HepG2 (cell line): ENCODE measurements around the gene SPAG9. TPM values are rescaled to one million over a fixed set of nuclear protein-coding genes. Genes with fewer than 3 reads are reported as not detected.
A peak's percentile ranks its signal among the peaks of the same experiment; 100 is the strongest.

Experiments used
- ATF6 ChIP-seq: sonication (generic); formaldehyde crosslinking; conservative IDR thresholded peaks from 2 replicates; pipeline ENCODE4 v1.4.0; 2020; ENCODE audit warnings: missing genetic modification reagents
- E2F2 ChIP-seq: sonication (generic); formaldehyde crosslinking; IDR thresholded peaks from 2 replicates; pipeline ENCODE4 v1.4.0; 2020; ENCODE audit warnings: missing genetic modification reagents, borderline replicate concordance
- EED ChIP-seq: sonication (generic); formaldehyde crosslinking; IDR thresholded peaks from 2 replicates; pipeline ENCODE4 v1.5.0; 2020; ENCODE audit warnings: mild to moderate bottlenecking, missing genetic modification reagents
- ELF3 ChIP-seq: IDR thresholded peaks from 2 replicates; pipeline ENCODE4 v1.6.1; 2016; ENCODE audit warnings: missing genetic modification reagents, missing compliant biosample characterization
- HMGXB4 ChIP-seq, 2 experiments: sonication (generic) in 1 of 2; formaldehyde crosslinking in 1 of 2; IDR thresholded peaks; 2 replicates each; pipeline versions ENCODE4 v1.4.0 to v1.6.1; 2018 to 2020; ENCODE audit warnings: missing genetic modification reagents in 2 of 2, borderline replicate concordance in 1 of 2, low read depth in 1 of 2, mild to moderate bottlenecking in 1 of 2, missing biosample characterization in 1 of 2
- JUN ChIP-seq: sonication (generic); formaldehyde crosslinking; IDR thresholded peaks from 2 replicates; pipeline ENCODE4 v1.4.0; 2020; ENCODE audit warnings: mild to moderate bottlenecking, missing genetic modification reagents
- NFKB2 ChIP-seq: sonication (generic); formaldehyde crosslinking; IDR thresholded peaks from 2 replicates; pipeline ENCODE4 v1.4.0; 2020; ENCODE audit warnings: missing genetic modification reagents, borderline replicate concordance
- NRL ChIP-seq: sonication (generic); formaldehyde crosslinking; IDR thresholded peaks from 2 replicates; pipeline ENCODE4 v1.5.0; 2020; ENCODE audit warnings: missing genetic modification reagents, mild to moderate bottlenecking, moderate library complexity, borderline replicate concordance
- PLRG1 ChIP-seq: fragments of 450-650 bp; conservative IDR thresholded peaks from 2 replicates; pipeline ENCODE4 v1.6.1; 2016
- POLR2AphosphoS2 ChIP-seq: IDR thresholded peaks from 2 replicates; pipeline ENCODE4 v1.6.1; 2011; ENCODE audit warnings: low read depth, low read length, improper control_type of control experiment
- SOX6 ChIP-seq, 2 experiments: fragments of 450-650 bp in 1 of 2; sonication (generic) in 1 of 2; formaldehyde crosslinking in 1 of 2; IDR thresholded peaks; 2 replicates each; pipeline versions ENCODE4 v1.4.0 to v1.6.1; 2017 to 2020; ENCODE audit warnings: antibody characterized with exemption in 1 of 2, mild to moderate bottlenecking in 1 of 2, missing genetic modification reagents in 1 of 2
- SYNCRIP ChIP-seq: fragments of 200-400 bp; formaldehyde crosslinking; IDR thresholded peaks from 2 replicates; pipeline ENCODE4 v1.6.1; 2018; ENCODE audit warnings: mild to moderate bottlenecking, low read depth, low read length; ENCODE audit not compliant: insufficient read depth
- TBX3 ChIP-seq: fragments of 450-650 bp; IDR thresholded peaks from 2 replicates; pipeline ENCODE4 v1.6.1; 2017; ENCODE audit warnings: antibody characterized with exemption, mild to moderate bottlenecking, inconsistent platforms, borderline replicate concordance
- TGIF2 ChIP-seq: IDR thresholded peaks from 2 replicates; pipeline ENCODE4 v1.6.1; 2016; ENCODE audit warnings: control low read depth, missing compliant biosample characterization
- THAP8 ChIP-seq: sonication (generic); formaldehyde crosslinking; IDR thresholded peaks from 2 replicates; pipeline ENCODE4 v1.5.1; 2020; ENCODE audit warnings: missing genetic modification reagents, mild to moderate bottlenecking, borderline replicate concordance
- YEATS4 ChIP-seq: sonication (generic); formaldehyde crosslinking; IDR thresholded peaks from 2 replicates; pipeline ENCODE4 v1.4.0; 2020; ENCODE audit warnings: missing genetic modification reagents, borderline replicate concordance
- ZEB1 ChIP-seq: IDR thresholded peaks from 2 replicates; pipeline ENCODE4 v1.6.1; 2012; ENCODE audit warnings: mild to moderate bottlenecking, low read depth, inconsistent platforms; ENCODE audit not compliant: insufficient replicate concordance
- ZFP37 ChIP-seq: sonication (generic); formaldehyde crosslinking; IDR thresholded peaks from 2 replicates; pipeline ENCODE4 v1.4.0; 2020; ENCODE audit warnings: missing genetic modification reagents, borderline replicate concordance
- ZNF615 ChIP-seq: sonication (generic); formaldehyde crosslinking; IDR thresholded peaks from 2 replicates; pipeline ENCODE4 v1.5.0; 2020; ENCODE audit warnings: mild to moderate bottlenecking, missing genetic modification reagents, borderline replicate concordance
- ZNF891 ChIP-seq: sonication (generic); formaldehyde crosslinking; IDR thresholded peaks from 2 replicates; pipeline ENCODE4 v1.5.0; 2020; ENCODE audit warnings: mild to moderate bottlenecking, missing genetic modification reagents
- polyA plus RNA-seq, 8 experiments: library from polyadenylated mRNA; depleted of rRNA in 3 of 8; stranded (reverse) in 7 of 8; unstranded in 1 of 8; fragments of >200 nt; fragmentation: Illumina TruSeq in 4 of 8; extraction: Trizol in 4 of 8; gene quantifications; 2 replicates each; pipeline versions ENCODE4 v1.2.1 to v1.2.3, GENCODE V29; 2011 to 2016; ENCODE audit warnings: low read depth in 4 of 8, missing spikeins in 1 of 8, mixed read lengths in 1 of 8; ENCODE audit not compliant: insufficient read depth in 1 of 8
- total RNA-seq, 5 experiments: library from RNA; depleted of rRNA; stranded (reverse); fragments of >200 nt; fragmentation: Illumina TruSeq; extraction: Trizol; gene quantifications; 2 replicates each; pipeline ENCODE4 v1.2.3, GENCODE V29; 2016; ENCODE audit warnings: low read depth in 1 of 5
- TF ChIP-seq, protein P1 (sequence below): IDR thresholded peaks from 2 replicates; pipeline ENCODE4 v1.6.1; 2016; ENCODE audit warnings: low read depth, control low read depth

Gene SPAG9
- total and polyA plus RNA-seq, 2 of the 13 experiments (the other 11 are each of a cell fraction or from before 2014, with no cell fraction given): 43.2 to 78.6 TPM

DNA sequence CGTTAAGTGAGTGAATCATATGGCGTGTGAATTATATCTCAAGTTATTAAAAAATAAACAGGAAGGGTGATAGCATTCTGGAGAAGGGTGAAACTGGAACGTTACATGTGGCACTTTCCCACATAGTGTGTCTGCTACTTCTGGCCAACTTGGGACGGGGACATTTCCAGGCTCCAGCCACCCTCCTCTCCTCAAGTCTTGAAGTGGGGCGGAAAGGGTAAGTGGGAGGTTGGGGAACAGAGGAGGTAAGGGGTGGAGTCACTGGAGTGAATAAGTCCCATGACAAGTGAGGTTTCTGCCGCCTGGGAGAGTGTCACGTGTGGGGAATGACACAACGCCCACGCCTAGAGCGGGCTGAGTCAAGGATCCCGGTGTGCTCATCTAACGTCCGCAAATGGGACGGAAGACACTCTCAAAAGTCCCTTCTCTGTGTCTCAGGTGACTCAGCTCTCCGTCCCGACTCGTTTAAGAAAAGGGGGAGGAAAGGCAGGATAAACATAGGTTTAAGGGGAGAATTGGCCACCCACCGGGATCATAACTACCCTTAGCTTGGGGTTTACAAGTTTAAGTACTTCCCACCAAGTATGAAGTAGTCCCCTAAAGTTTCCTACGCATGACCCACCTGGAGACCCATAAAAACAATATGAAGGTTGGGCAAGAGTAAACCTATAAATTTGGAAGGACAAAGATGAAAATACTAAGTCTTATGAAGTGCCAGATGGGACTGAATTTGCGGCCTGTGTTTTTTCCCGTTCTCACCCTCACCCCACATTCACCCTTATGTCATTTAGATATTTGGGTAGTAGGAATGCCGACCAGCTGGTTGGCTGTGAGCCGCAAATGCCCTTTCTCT lies 1.2 kb upstream of the SPAG9 start (continued):
- TF ChIP-seq NRL (CRISPR knock-in tag) (0 out of 2 replicates have a peak, but pooled peaks have one; percentile 33), NFKB2 (peak; percentile 41; the same call in 1 of the 2 replicates), YEATS4 (CRISPR knock-in tag) (0 out of 2 replicates have a peak, but pooled peaks have one; percentile 10), E2F2 (CRISPR knock-in tag) (no peak), SOX6 (IDR thresholded peaks at IDR 0.05) (no peak), SOX6 (CRISPR knock-in tag; IDR thresholded peaks at IDR 0.05) (peak; percentile 53; the same call in 1 of the 2 replicates), JUN (CRISPR knock-in tag) (0 out of 2 replicates have a peak, but pooled peaks have one; percentile 41), ELF3 (CRISPR knock-in tag) (peak; percentile 66; the same call in 1 of the 2 replicates), SYNCRIP (no peak), PLRG1 (no peak), ZEB1 (peak; percentile 39), ZNF891 (CRISPR knock-in tag) (no peak), TBX3 (peak; percentile 80; the same call in 1 of the 2 replicates), ZFP37 (CRISPR knock-in tag) (peak; percentile 66; the same call in 1 of the 2 replicates), EED (CRISPR knock-in tag) (0 out of 2 replicates have a peak, but pooled peaks have one; percentile 35), ATF6 (no peak), TGIF2 (CRISPR knock-in tag) (peak; percentile 39; the same call in 1 of the 2 replicates), HMGXB4 (CRISPR knock-in tag; IDR thresholded peaks at IDR 0.05; ENCODE audit: borderline replicate concordance in 1 of 2, low read depth in 1 of 2) (no peak), ZNF615 (no peak), POLR2AphosphoS2 (no peak), THAP8 (no peak)
- TF ChIP-seq, protein P1, sequence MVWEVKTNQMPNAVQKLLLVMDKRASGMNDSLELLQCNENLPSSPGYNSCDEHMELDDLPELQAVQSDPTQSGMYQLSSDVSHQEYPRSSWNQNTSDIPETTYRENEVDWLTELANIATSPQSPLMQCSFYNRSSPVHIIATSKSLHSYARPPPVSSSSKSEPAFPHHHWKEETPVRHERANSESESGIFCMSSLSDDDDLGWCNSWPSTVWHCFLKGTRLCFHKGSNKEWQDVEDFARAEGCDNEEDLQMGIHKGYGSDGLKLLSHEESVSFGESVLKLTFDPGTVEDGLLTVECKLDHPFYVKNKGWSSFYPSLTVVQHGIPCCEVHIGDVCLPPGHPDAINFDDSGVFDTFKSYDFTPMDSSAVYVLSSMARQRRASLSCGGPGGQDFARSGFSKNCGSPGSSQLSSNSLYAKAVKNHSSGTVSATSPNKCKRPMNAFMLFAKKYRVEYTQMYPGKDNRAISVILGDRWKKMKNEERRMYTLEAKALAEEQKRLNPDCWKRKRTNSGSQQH: no peak
